HG02870 (cell line): Measurements from ENCODE around the gene ZFPM1.

Experiments
- ATAC-seq: cut with Tn5 transposase; IDR thresholded peaks from one replicate; pipeline ENCODE4 v1.9.1; 2021; ENCODE audit warnings: mild to moderate bottlenecking, moderate library complexity; ENCODE audit not compliant: unreplicated experiment

Gene ZFPM1

GRCh38 chr16:88448461-88449266 is 4.4 kb upstream of the ZFPM1 start:
- ATAC-seq, result no peak

DNA sequence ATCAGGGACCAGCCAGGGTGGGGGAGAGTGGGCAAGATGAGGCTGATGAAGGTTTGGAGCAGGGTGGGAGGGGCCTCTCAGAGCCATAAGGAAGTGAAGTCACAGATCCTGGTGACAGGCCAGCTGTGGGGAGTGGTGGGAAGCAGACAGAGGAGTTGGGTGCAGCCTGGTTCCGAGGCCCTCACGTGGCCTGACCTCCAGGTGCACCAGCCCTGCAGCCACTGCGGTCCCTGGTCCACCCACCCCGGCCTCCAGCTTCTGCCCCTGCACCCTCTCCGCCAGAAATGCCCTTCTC is 3.9 kb upstream of the ZFPM1 start:
- no peak for ATAC-seq

GRCh38 chr16:88451586-88452481 is 1.2 kb upstream of the ZFPM1 start:
- no peak for ATAC-seq

DNA sequence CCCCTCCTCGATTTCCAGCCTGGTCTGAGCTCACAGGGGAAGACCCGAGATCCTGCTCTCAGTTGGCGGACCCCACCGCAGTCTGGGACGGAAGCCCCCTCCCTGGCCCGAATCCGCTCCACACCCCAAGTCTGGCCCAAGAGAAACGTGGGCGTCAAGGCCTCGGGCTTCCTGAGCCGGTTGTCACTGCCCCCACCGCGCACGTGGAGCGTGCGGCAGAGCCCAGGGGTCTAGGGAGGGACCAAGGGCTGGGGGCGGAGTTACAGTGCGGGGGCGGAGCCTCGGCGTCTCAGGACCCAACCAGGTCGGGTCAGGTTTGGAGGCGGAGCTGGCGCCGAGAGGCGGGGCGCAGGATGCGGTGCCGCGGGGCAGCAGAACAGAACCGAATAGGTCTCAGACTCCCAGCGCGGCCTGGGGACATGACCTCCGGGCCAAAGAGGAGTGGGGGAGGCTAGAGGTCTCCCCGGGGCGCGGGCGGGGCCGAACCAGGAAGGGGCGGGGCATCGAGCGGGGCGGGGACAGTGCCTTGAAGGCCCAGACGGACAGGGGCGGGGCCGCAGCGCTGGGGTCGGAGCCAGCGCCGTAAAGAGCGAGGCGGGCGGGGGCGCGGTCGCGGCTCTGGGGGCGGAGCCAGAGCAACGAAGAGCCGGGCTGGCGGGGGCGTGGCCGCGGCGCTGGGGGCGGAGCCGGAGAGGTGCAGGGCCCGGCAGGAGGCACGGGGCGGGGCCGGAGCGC is 431 bp upstream of the ZFPM1 start:
- peak; percentile 50 for ATAC-seq

DNA sequence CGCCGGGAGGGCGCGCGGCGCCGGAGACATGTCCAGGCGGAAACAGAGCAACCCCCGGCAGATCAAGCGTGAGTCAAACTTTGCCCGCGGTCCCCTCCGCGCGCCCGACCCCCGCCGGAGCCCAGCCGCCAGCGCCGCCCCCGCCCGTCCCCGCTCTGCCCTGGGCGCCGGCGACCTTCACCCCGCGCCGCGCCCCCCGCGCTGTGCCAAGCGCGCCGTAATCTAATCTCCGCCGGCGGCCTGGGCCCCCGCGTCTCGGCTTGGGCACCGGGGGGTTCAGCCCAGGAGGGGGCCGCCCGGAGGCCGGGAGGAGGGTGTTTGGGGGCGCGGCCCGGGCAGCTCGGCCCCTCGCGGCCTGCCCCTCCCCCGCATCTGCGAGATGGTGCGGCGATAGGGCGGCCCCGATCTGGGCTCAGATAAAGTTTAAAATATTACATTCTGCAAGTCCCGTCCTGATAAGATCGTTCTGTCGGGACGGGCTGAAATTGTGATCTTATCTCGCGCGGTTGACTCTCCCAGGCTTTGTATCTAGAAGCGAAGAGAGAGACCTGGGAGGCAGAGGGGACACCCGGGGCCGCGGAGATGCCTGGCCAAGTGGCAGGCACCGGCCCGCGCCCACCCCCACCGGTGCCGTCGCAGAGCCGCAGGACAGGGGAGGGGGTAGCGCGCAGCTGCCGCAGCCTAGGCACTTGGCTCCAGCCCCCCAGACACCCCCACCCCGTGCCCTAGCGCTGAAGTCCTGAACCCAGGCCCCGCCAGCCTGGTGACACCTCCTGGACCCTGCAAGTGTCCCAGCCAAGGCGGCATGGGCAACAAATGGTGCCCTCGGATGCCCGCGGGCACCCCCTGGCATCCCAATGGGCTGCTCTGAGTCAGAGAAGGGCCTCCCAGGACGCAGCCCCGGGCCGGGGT is 787 bp downstream of the ZFPM1 start:
- ATAC-seq, result no peak

DNA sequence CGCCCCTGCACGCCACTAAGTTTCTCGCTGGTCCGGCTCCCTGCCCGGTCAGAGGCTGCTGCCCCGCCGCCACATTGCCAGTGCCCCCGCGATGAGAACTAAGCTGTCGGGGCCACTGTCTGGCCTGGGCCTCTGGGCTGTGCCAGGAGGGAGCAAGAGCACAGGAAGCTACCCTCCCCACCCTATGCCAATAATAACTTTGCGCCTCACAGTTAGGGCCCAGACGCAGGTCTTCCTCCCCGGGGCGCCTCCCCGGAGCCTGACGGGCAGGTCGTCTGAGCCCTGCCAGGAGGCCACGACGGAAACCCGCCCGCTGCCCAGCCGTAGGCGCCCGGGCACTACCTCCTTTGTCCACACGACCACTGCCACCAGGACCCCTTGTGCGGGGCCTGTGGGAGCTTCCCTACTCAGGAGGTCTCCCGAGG is 1.5 kb downstream of the ZFPM1 start:
- ATAC-seq, result no peak

DNA sequence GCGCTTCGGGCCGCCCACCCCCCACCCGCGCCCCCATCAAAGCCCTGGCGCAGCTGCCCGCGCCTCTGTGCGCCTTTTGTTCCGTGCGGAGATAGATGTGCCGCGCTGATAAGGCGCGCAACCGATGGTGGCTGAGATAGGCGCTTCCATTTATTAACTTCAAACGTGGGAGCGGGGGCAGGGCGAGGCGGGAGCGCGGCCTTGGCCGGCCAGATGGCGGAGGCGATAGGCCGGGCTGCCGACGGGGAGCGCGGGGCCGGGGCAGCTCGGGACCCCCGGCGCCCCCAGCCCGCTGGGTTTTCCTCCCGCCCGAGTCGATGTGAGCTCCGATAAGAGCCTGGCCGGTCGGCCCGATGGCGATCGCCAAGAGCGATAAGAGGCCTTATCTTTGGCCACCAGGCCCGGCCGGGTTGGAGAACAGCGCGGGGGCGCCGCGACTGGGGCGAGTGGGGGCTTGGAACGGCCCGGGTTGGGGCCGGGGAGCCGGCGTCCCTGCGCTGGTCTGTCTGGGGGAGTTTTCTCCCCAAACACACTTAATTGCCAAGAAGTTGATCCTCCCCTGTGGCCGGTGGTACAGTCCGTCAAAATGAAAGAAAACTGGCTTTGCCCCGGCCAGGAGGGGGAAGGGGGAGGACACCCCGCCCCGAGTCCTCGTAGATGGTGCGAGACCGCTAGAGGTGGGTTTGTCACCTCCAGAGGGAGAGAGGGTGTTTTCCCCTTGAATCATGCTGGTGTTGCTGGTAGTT is 2.7 kb downstream of the ZFPM1 start:
- no peak for ATAC-seq

DNA sequence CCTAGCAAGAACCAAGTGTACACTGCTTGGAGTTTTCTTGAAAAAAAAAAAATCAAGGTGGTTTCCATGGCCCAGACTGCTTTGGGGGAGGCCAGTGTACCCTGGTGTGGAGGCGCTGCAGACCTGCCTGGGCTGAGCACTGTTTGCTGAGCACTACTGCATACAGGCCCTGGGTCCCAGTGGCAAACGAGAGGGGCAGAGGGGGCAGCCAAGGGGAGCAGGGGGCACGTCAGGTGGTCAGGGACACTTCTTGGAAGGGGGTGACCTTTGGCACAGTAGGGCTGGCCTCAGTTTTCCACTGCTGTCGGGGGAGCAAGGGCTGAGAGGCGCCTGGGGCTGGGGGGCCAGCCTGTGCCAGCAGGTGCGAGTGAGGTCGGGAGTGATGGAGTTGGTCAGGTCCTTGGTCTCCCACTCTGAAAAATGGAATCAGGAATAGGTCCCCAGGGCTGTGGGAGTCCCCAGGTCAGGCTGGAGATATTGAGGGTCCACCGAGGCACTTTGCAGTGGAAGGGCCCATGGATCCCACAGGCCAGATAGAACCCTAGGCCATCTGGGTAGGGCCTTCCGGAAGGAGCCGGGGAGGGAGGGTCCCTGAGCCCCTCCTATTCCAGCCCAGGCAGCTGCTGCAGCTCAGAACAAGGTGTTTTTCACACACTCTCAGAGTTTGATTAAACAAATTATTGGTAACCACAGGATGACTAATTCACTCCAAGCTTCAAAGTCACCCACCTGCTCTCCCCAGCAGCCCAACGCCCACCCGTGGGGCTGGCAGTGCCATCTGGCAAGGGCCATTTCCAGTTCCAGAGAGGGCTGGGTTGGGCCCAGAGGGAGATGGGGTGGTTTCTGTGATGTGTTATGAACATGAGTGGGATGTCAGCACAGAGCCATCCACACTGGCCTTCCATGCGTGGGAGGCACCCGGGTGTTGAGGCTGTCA is 3.5 kb downstream of the ZFPM1 start:
- no peak for ATAC-seq

DNA sequence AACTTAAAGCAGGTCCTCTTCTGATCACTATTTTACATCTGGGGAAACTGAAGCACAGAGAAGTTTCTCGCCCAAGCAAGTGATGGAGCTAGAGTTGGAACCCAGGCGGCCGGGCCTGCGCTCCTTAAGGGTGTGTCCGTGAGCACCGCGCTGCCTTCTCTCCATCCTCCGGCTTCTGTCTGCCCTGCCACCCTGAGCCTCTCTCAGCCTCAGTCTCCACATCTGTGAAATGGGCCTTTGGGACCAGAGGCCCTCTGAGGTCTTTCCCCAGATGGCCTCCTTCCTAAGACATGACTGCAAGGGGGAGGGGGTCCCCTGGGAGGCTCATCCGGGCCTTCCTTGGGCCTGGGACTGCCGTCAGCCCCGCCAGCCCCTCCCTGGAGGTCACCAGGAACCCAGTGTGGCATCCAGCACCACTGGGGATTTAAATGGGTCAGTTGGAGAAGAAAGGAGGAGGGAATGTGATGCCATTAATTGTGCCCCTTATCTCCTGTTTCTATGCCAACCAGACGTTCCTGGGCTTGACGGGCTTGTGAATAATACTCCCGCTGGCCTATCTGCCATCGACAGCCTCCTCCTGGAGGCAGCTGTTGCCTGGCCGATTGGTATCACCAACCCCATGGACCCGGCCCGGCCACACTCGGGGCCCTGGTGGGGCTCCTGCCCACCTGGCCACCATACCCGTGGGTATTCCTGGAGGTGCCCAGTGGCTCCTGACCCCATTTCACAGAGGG is 5.1 kb downstream of the ZFPM1 start:
- ATAC-seq, result no peak

GRCh38 chr16:88458773-88459235 is 5.7 kb downstream of the ZFPM1 start:
- no peak for ATAC-seq

DNA sequence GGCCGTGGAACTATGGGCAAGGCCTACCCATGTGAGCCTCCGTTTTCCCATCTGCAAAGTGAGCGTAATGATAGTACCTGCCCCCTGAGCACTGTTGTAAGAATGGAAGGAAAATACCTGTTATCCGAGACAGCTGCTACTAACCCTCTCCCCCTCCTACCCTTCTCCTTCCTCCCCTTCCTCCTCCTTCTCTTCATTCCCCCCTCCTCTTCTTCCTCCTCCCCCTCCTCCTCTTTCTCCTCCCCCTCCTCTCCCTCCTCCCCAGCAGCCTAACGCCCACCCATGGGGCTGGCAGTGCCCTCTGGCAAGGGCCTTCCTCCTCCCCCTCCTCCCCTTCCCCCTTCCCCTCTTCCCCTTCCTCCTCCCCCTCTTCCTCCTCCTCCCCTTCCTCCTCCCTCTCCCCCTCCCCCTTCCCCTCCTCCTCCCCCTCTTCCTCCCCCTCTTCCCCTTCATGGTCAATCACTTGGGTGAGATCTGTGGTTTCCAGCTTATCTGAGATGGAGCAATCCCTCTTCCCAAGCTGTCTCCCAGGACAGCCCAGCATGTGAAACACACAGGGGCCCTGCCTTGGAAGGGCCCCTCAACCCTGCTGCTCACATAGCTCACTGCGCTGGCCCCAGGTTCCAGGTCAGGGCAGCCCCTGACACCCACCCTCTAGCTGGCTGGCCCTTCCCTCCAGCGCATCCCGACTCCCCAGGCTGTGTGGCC is 6.4 kb downstream of the ZFPM1 start:
- ATAC-seq, result no peak

- ATAC-seq, result no peak
Observed at GRCh38 chr16:88460496-88461330, 7.6 kb downstream of the ZFPM1 start.

DNA sequence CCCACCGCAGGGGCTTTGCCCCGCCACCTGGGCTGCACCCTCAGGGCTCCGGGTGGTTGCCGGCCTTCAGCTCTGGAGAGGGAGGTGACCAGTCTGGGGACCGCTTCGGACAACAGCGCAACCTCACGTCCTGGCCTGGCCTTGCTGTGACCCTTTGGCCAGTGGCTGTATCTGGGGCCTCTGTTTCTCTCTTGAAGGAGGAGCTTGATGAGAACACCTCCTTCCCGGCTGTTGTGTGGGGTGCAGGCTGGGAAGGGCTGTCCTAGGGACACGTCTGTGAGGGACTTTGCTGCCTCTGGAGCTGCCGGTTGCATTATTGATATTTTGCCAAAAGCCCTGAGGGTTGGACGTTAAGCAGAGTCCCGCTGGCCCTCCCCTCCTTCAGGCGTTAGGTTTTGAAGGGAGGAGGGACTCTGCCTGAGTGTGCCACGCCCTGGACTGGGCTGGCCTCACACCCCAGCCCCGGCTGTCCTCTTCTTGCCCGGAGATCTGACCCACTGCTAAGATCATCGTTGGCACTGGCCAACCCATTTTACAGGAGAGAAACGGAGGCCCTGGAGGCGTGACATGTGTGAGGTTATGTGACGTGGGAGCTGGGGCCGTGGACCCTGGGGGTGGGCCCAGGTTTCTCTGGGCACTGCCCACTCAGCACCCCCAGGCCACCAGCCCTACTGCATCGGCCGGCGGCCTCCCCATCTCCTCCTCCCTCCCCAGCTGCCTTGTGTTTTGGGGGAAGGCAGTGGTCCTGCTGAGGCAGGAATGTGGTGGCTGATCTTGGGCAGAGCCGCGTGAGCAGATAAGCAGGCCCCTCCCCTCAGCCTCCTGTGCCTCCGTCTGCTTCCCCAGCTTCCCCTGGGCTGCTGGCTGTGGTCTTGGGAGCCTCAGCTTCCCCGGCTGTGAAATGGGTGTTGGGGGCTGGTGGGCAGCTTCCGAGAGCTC is 8.5 kb downstream of the ZFPM1 start:
- no peak for ATAC-seq

- no peak for ATAC-seq
Observed at GRCh38 chr16:88462396-88462795, 9.3 kb downstream of the ZFPM1 start.

- ATAC-seq, result no peak
Observed at GRCh38 chr16:88463411-88463810, 10.3 kb downstream of the ZFPM1 start.
